SK-N-SH (cell line): ENCODE measurements around the gene TAB3. TPM values are rescaled to one million over a fixed set of nuclear protein-coding genes. Genes with fewer than 3 reads are reported as not detected.

Experiments used
- CTCF ChIA-PET: fragments of 300-600, 350-600 bp; formaldehyde crosslinking; extraction: SDS; loops from one replicate; lab custom pipeline; 2021; lab: Yijun Ruan, JAX
- POLR2A ChIA-PET: fragments of 350-600 bp; sonication (Branson Sonifier 250); formaldehyde crosslinking; extraction: SDS; loops from one replicate; lab custom pipeline; 2020; ENCODE audit warnings: antibody characterized with exemption, inconsistent platforms; lab: Yijun Ruan, JAX
- DNase-seq: peaks from one replicate; pipeline ENCODE4 v3.0.0; 2012
- H2AFZ ChIP-seq: fragments of 200-600 bp; sonication (generic); 2 replicates; pipeline ENCODE4 v1.8.1; 2016; ENCODE audit warnings: antibody characterized with exemption, mild to moderate bottlenecking, low read depth
- H3F3A ChIP-seq: fragments of 200-600 bp; sonication (generic); replicated peaks from 2 replicates; pipeline ENCODE3; 2016; ENCODE audit warnings: antibody characterized with exemption, mild to moderate bottlenecking; ENCODE audit not compliant: insufficient read depth
- H3K27ac ChIP-seq, 2 experiments: fragments of 200-500 bp in 1 of 2; fragments of 200-600 bp in 1 of 2; sonication (Bioruptor generic) in 1 of 2; sonication (generic), shearing (Covaris generic) in 1 of 2; 2 replicates each; pipeline versions ENCODE4 v1.5.1 to v1.6.1; 2014 to 2016; ENCODE audit warnings: low read depth in 2 of 2, inconsistent platforms in 1 of 2, low read length in 1 of 2, mild to moderate bottlenecking in 1 of 2, mixed read lengths in 1 of 2
- H3K27me3 ChIP-seq: fragments of 200-600 bp; sonication (generic), shearing (Covaris generic); 2 replicates; pipeline ENCODE4 v1.6.1; 2016; ENCODE audit warnings: mixed run types; ENCODE audit not compliant: insufficient read depth
- H3K36me3 ChIP-seq, 2 experiments: fragments of 200-500 bp in 1 of 2; fragments of 200-600 bp in 1 of 2; sonication (Bioruptor generic) in 1 of 2; sonication (generic) in 1 of 2; replicated peaks in 1 of 2; 2 replicates each; pipeline versions ENCODE3 to v1.5.1; 2014 to 2016; ENCODE audit warnings: low read length in 1 of 2, mild to moderate bottlenecking in 1 of 2; ENCODE audit not compliant: insufficient read depth in 2 of 2, control insufficient read depth in 1 of 2
- H3K4me1 ChIP-seq, 2 experiments: fragments of 200-500 bp in 1 of 2; fragments of 200-600 bp in 1 of 2; sonication (Bioruptor generic) in 1 of 2; sonication (generic), shearing (Covaris generic) in 1 of 2; 2 replicates each; pipeline versions ENCODE4 v1.5.1 to v1.6.1; 2014 to 2016; ENCODE audit warnings: low read depth in 1 of 2, low read length in 1 of 2, mixed run types in 1 of 2; ENCODE audit not compliant: insufficient read depth in 2 of 2, control insufficient read depth in 1 of 2
- H3K4me2 ChIP-seq: fragments of 200-600 bp; sonication (generic), shearing (Covaris generic); 2 replicates; pipeline ENCODE4 v1.6.1; 2017; ENCODE audit warnings: mixed run types
- H3K4me3 ChIP-seq, 2 experiments: fragments of 200-500 bp in 1 of 2; fragments of 200-600 bp in 1 of 2; sonication (Bioruptor generic) in 1 of 2; sonication (generic), shearing (Covaris generic) in 1 of 2; 2 replicates each; pipeline versions ENCODE4 v1.5.1 to v1.8.1; 2014 to 2016; ENCODE audit warnings: low read depth in 2 of 2, inconsistent platforms in 1 of 2, low read length in 1 of 2, mild to moderate bottlenecking in 1 of 2, mixed read lengths in 1 of 2, moderate library complexity in 1 of 2
- H3K79me2 ChIP-seq: fragments of 200-600 bp; sonication (generic); 2 replicates; pipeline ENCODE4 v1.8.1; 2017; ENCODE audit warnings: mild to moderate bottlenecking; ENCODE audit not compliant: insufficient read depth
- H3K9ac ChIP-seq: fragments of 200-600 bp; sonication (generic); 2 replicates; pipeline ENCODE4 v1.6.1; 2017; ENCODE audit warnings: mixed run types
- H3K9me2 ChIP-seq: fragments of 200-600 bp; sonication (generic); 2 replicates; pipeline ENCODE4 v1.6.1; 2017; ENCODE audit warnings: mixed run types
- H3K9me3 ChIP-seq: fragments of 200-600 bp; sonication (generic); 2 replicates; pipeline ENCODE4 v1.6.1; 2017; ENCODE audit warnings: mixed run types, mild to moderate bottlenecking, moderate library complexity
- H4K20me1 ChIP-seq: fragments of 200-600 bp; sonication (generic); 2 replicates; pipeline ENCODE4 v1.6.1; 2017; ENCODE audit warnings: mild to moderate bottlenecking, mixed run types; ENCODE audit not compliant: insufficient read depth
- CTCF ChIP-seq: fragments of 200-600 bp; sonication (generic); IDR thresholded peaks from 2 replicates; pipeline ENCODE4 v1.6.1; 2017; ENCODE audit warnings: antibody characterized with exemption, mild to moderate bottlenecking, moderate library complexity
- ELF1 ChIP-seq: IDR thresholded peaks from 2 replicates; pipeline ENCODE4 v1.4.0; 2012
- FOSL2 ChIP-seq: IDR thresholded peaks from 2 replicates; pipeline ENCODE4 v1.4.0; 2012; ENCODE audit warnings: low read depth, mild to moderate bottlenecking, moderate library complexity, borderline replicate concordance
- IRF3 ChIP-seq: fragments of 150-350 bp; IDR thresholded peaks from 2 replicates; pipeline ENCODE4 v1.6.1; 2016; ENCODE audit warnings: mild to moderate bottlenecking, low read depth, low read length
- JUND ChIP-seq: IDR thresholded peaks from 2 replicates; pipeline ENCODE4 v1.4.0; 2012
- MAX ChIP-seq: IDR thresholded peaks from 2 replicates; pipeline ENCODE4 v1.4.0; 2012; ENCODE audit warnings: low read depth
- MEF2A ChIP-seq: IDR thresholded peaks from 2 replicates; pipeline ENCODE4 v1.4.0; 2012; ENCODE audit warnings: low read depth, borderline replicate concordance
- MXI1 ChIP-seq: IDR thresholded peaks from 2 replicates; pipeline ENCODE4 v1.6.1; 2012; ENCODE audit warnings: mild to moderate bottlenecking, low read depth, low read length, improper control_type of control experiment
- POLR2AphosphoS5 ChIP-seq: IDR thresholded peaks from 2 replicates; pipeline ENCODE4 v1.6.1; 2012; ENCODE audit warnings: low read depth, low read length
- RAD21 ChIP-seq: IDR thresholded peaks from 2 replicates; pipeline ENCODE4 v1.6.1; 2012; ENCODE audit warnings: mild to moderate bottlenecking, low read length
- RFX5 ChIP-seq: IDR thresholded peaks from 2 replicates; pipeline ENCODE4 v1.6.1; 2012; ENCODE audit warnings: mild to moderate bottlenecking, improper control_type of control experiment, low read length
- SIN3A ChIP-seq: IDR thresholded peaks from 2 replicates; pipeline ENCODE4 v1.6.1; 2012; ENCODE audit warnings: low read depth, mild to moderate bottlenecking, low read length, moderate library complexity, borderline replicate concordance
- SMC3 ChIP-seq: IDR thresholded peaks from 2 replicates; pipeline ENCODE4 v1.6.1; 2012; ENCODE audit warnings: low read depth, low read length, improper control_type of control experiment
- TAF1 ChIP-seq: IDR thresholded peaks from 2 replicates; pipeline ENCODE4 v1.6.1; 2012; ENCODE audit warnings: low read depth, mild to moderate bottlenecking, low read length, moderate library complexity, borderline replicate concordance
- TEAD4 ChIP-seq: IDR thresholded peaks from 2 replicates; pipeline ENCODE4 v1.4.0; 2012; ENCODE audit warnings: mild to moderate bottlenecking, borderline replicate concordance; ENCODE audit not compliant: insufficient read depth
- USF1 ChIP-seq: IDR thresholded peaks from 2 replicates; pipeline ENCODE4 v1.4.0; 2012; ENCODE audit warnings: low read depth, borderline replicate concordance
- WGBS: methylation state at CpG from one replicate; pipeline ENCODE4 v1.1.6; 2017; ENCODE audit warnings: low lambda C conversion rate; 5-methylcytosine and 5-hydroxymethylcytosine counted together
- polyA plus RNA-seq, 3 experiments: library from polyadenylated mRNA; depleted of rRNA; stranded (reverse); fragments of >200 nt; gene quantifications; 2 replicates each; pipeline ENCODE4 v1.2.3, GENCODE V29; 2012

TAB3 gene
- polyA plus RNA-seq, 1 of the 3 experiments (the other 2 are of a cell fraction): 9.2 TPM

GRCh38 chrX:30822764-30823163 is 66.3 kb downstream of the TAB3 start:
- Histone ChIP-seq H3K9ac (no peak overlapping the region), H3K9me2 (no peaks in the 10 kb centered on the region), H3F3A (no peaks in the 10 kb centered on the region), H3K4me3 (no peak overlapping the region), H4K20me1 (no peaks in the 10 kb centered on the region), H3K9me3 (no peaks in the 10 kb centered on the region), H3K4me2 (no peak overlapping the region), H3K36me3 (no peaks in the 10 kb centered on the region), H2AFZ (no peak overlapping the region), H3K79me2 (no peaks in the 10 kb centered on the region), H3K27ac (no peak overlapping the region), H3K27me3 (no peaks in the 10 kb centered on the region), H3K4me1 (no peaks in the 10 kb centered on the region)
- 39% methylated on average over 2 of the region's 2 CpGs for WGBS
- no peak for DNase-seq
- POLR2A ChIA-PET: no interaction called here
- CTCF ChIA-PET: interaction anchor here (1.1 to 1.2 kb wide), 2 partner anchors 9 to 81 kb away, joined by 3 read pairs; no protein-coding TSS in a partner anchor
- TF ChIP-seq CTCF (no peak), MAX (no peak), MXI1 (no peak), SIN3A (no peak), IRF3 (no peak), TAF1 (no peak), TEAD4 (no peak), MEF2A (no peak), RAD21 (no peak), JUND (no peak), ELF1 (no peak), FOSL2 (no peak), POLR2AphosphoS5 (no peak), RFX5 (no peak), SMC3 (no peak), USF1 (no peak)
